Measurements from ENCODE around the gene NRP1.
"Not testable (repeated sequence)": the region's sequence is repeated elsewhere in the genome, so short reads cannot be mapped to it uniquely, and the experiment has no call there.

The NRP1 gene

GRCh38 chr10:33334153-33334804, at the start of gene NRP1:
NRP1 (minus strand) TSS chr10:33334667; CDS start chr10:33334382, 285 bp downstream.
- Histone ChIP-seq H3K36me3 (no peaks in the 10 kb centered on the region), H3K4me3 (ENCODE audit: low read depth, low read length) (peak within 1 kb of the TSS; percentile 36), H3K27me3 (ENCODE audit: insufficient read depth, low read depth, severe bottlenecking) (peaks cover 32% of the 10 kb centered on the region), H3K9me3 (ENCODE audit: severe bottlenecking) (no peaks in the 10 kb centered on the region), H3K27ac (no peak within 1 kb of the TSS)
- TF ChIP-seq CTCF (IDR thresholded peaks at IDR 0.05; ENCODE audit: low read depth, low read length) = no peak
- DNase-seq = peak; percentile 6

DNA sequence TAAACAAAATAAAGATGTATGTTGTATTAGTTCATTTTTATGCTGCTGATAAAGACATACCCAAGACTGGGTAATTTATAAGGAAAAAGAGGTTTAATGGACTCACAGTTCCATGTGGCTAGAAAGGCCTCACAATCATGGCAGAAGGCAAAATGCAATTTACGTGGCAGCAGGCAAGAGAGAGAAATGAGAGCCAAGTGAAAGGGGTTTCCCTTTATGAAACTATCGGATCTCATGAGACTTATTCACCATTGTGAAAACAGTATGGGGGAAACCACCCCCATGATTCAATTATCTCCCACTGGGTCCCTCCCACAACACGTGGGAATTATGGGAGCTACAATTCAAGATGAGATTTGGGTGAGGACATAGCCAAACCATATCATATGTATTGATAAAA, 49.7 kb upstream of the NRP1 start:
- H3K36me3 ChIP-seq; H3K27ac ChIP-seq; H3K4me3 ChIP-seq (ENCODE audit: low read depth, low read length); H3K27me3 ChIP-seq (ENCODE audit: insufficient read depth, low read depth, severe bottlenecking); H3K9me3 ChIP-seq (ENCODE audit: severe bottlenecking); DNase-seq: not testable (repeated sequence)

DNA sequence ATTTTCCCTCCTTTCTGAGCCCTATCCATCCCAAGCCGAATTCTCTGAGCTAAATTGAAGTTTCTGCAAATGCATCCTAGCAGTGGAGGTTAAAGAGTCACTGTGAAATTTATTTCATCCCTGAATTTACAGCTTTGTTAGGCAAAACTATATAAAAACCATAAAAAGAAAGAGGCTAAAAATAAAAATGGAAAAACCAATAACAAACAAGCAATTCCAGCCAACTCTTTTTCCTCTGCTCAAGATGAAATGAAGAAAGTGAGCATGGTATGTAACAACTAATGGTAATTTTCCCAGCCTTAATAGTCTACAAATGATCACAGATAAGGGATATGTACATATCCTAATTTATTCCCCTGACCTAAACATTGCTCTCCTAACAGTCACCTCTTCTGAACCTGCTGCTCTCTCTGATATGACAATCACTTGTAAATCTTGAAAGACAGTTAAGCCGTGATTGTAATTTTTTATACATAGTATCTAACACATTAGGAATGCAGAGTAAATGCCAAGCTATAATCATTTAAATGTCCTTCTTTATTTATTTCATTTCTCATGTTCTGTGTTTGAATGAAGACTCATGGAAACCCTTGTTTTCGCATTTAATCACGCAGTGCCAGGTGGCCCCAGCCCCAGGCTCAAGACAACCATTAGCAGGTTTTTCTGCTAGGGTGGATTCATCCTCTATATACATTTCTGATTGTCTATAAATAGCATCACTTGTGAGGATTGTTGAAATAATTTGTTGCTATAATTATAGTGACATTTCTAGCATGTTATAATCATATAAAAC, 48.6 kb upstream of the NRP1 start:
- no peak for DNase-seq
- Histone ChIP-seq H3K9me3 (ENCODE audit: severe bottlenecking) (no peaks in the 10 kb centered on the region), H3K36me3 (no peaks in the 10 kb centered on the region), H3K27ac (no peak overlapping the region), H3K4me3 (ENCODE audit: low read depth, low read length) (no peak overlapping the region), H3K27me3 (ENCODE audit: insufficient read depth, low read depth, severe bottlenecking) (no peaks in the 10 kb centered on the region)
- TF ChIP-seq CTCF (IDR thresholded peaks at IDR 0.05; ENCODE audit: low read depth, low read length) = no peak

- Histone ChIP-seq H3K27ac (no peak overlapping the region), H3K36me3 (no peaks in the 10 kb centered on the region), H3K9me3 (ENCODE audit: severe bottlenecking) (no peaks in the 10 kb centered on the region), H3K4me3 (ENCODE audit: low read depth, low read length) (no peak overlapping the region), H3K27me3 (ENCODE audit: insufficient read depth, low read depth, severe bottlenecking) (no peaks in the 10 kb centered on the region)
- no peak for TF ChIP-seq CTCF (IDR thresholded peaks at IDR 0.05; ENCODE audit: low read depth, low read length)
- no peak for DNase-seq
Measured at GRCh38 chr10:33382216-33382600, 47.7 kb upstream of the NRP1 start.

- no peaks in the 10 kb centered on the region for H3K27me3 ChIP-seq (ENCODE audit: insufficient read depth, low read depth, severe bottlenecking)
- no peak overlapping the region for H3K27ac ChIP-seq
- DNase-seq = no peak
- no peaks in the 10 kb centered on the region for H3K9me3 ChIP-seq (ENCODE audit: severe bottlenecking)
- no peak for TF ChIP-seq CTCF (IDR thresholded peaks at IDR 0.05; ENCODE audit: low read depth, low read length)
- no peak overlapping the region for H3K4me3 ChIP-seq (ENCODE audit: low read depth, low read length)
- no peaks in the 10 kb centered on the region for H3K36me3 ChIP-seq
Measured at GRCh38 chr10:33381451-33382215, 47.2 kb upstream of the NRP1 start.

- Histone ChIP-seq H3K27me3 (ENCODE audit: insufficient read depth, low read depth, severe bottlenecking) (no peaks in the 10 kb centered on the region), H3K4me3 (ENCODE audit: low read depth, low read length) (no peak overlapping the region), H3K36me3 (no peaks in the 10 kb centered on the region), H3K9me3 (ENCODE audit: severe bottlenecking) (no peaks in the 10 kb centered on the region), H3K27ac (no peak overlapping the region)
- no peak for TF ChIP-seq CTCF (IDR thresholded peaks at IDR 0.05; ENCODE audit: low read depth, low read length)
- no peak for DNase-seq
Measured at GRCh38 chr10:33377658-33378025, 43.2 kb upstream of the NRP1 start.

Measured in WERI-Rb-1 (cell line).